Osteoblast (primary cell): ENCODE results near the gene AQP1. TPM values are rescaled to one million over a fixed set of nuclear protein-coding genes. Genes with fewer than 3 reads are reported as not detected.

Experiments
- DNase-seq: peaks from one replicate; pipeline ENCODE4 v3.0.0; 2011; ENCODE audit warnings: low spot score, mixed read lengths; ENCODE audit not compliant: insufficient read length; ENCODE audit errors: missing footprints
- H2AFZ ChIP-seq: 2 replicates; pipeline ENCODE4 v1.6.0; 2011; ENCODE audit warnings: mild to moderate bottlenecking, low read length
- H3K27ac ChIP-seq: 2 replicates; pipeline ENCODE4 v1.5.1; 2011; ENCODE audit warnings: mild to moderate bottlenecking, low read depth, low read length, moderate library complexity
- H3K27me3 ChIP-seq: 2 replicates; pipeline ENCODE4 v1.6.0; 2012; ENCODE audit warnings: mild to moderate bottlenecking, control low read depth, inconsistent platforms, low read length, moderate library complexity; ENCODE audit not compliant: insufficient read depth
- H3K36me3 ChIP-seq: 2 replicates; pipeline ENCODE4 v1.5.1; 2011; ENCODE audit warnings: mild to moderate bottlenecking, low read length, control low read depth, moderate library complexity; ENCODE audit not compliant: insufficient read depth
- H3K4me1 ChIP-seq: 2 replicates; pipeline ENCODE4 v1.5.1; 2011; ENCODE audit warnings: mild to moderate bottlenecking, low read length, control low read depth, moderate library complexity; ENCODE audit not compliant: insufficient read depth
- H3K4me2 ChIP-seq: 2 replicates; pipeline ENCODE4 v1.6.0; 2011; ENCODE audit warnings: mild to moderate bottlenecking, low read length; ENCODE audit not compliant: insufficient read depth
- H3K4me3 ChIP-seq: fragments of 200-600 bp; sonication (generic); 3 replicates; pipeline ENCODE4 v1.5.1; 2012; ENCODE audit warnings: mild to moderate bottlenecking, low read length, inconsistent platforms; ENCODE audit not compliant: insufficient read depth
- H3K79me2 ChIP-seq: 2 replicates; pipeline ENCODE4 v1.6.0; 2012; ENCODE audit warnings: mild to moderate bottlenecking, low read length, control low read depth, inconsistent platforms; ENCODE audit not compliant: insufficient read depth
- H3K9me3 ChIP-seq: 2 replicates; pipeline ENCODE4 v1.5.1; 2011; ENCODE audit warnings: low read depth, low read length, control low read depth
- H4K20me1 ChIP-seq: 2 replicates; pipeline ENCODE4 v1.6.0; 2012; ENCODE audit warnings: mild to moderate bottlenecking, low read length, control low read depth; ENCODE audit not compliant: insufficient read depth
- total RNA-seq: library from RNA; depleted of rRNA; stranded (reverse); fragments of >200 nt; gene quantifications from 2 replicates; pipeline ENCODE4 v1.2.3, GENCODE V29; 2012
- TF ChIP-seq, protein P1 (sequence below): IDR thresholded peaks from 2 replicates; pipeline ENCODE4 v1.5.1; 2011; ENCODE audit warnings: mild to moderate bottlenecking, low read depth, low read length, moderate library complexity; ENCODE audit errors: extremely low read depth

AQP1 gene
- total RNA-seq, 1 donor: 0.72 TPM

DNA sequence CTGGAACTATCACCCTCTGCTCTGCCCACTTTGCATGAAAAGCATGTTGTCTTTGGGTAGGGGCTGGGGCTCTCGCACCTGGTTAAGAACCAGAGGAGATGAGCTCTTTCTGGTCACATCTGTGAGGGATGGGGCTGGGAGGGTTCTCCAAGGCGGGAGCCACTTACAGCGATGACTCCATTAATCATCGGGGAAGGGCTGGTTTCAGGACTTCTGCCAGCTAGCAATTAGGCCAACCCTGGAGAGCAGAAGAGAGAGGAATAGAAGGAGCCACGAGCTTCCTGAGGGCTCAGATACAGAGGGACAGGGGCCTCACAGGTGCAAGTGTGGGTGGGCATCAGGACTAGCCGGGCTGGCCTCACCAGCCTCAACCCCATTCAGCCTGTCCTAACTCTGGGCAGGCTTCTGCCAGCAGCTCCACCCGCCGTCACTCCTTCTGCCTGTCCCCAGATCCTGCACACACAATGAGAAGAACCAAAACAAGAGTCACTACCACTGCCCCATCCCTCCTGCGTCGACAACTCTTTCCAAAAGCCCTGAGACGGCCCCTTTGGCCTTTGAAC lies 8.4 kb downstream of the AQP1 start:
- H3K4me3 ChIP-seq: no peak overlapping the region
- TF ChIP-seq, protein P1, sequence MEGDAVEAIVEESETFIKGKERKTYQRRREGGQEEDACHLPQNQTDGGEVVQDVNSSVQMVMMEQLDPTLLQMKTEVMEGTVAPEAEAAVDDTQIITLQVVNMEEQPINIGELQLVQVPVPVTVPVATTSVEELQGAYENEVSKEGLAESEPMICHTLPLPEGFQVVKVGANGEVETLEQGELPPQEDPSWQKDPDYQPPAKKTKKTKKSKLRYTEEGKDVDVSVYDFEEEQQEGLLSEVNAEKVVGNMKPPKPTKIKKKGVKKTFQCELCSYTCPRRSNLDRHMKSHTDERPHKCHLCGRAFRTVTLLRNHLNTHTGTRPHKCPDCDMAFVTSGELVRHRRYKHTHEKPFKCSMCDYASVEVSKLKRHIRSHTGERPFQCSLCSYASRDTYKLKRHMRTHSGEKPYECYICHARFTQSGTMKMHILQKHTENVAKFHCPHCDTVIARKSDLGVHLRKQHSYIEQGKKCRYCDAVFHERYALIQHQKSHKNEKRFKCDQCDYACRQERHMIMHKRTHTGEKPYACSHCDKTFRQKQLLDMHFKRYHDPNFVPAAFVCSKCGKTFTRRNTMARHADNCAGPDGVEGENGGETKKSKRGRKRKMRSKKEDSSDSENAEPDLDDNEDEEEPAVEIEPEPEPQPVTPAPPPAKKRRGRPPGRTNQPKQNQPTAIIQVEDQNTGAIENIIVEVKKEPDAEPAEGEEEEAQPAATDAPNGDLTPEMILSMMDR: no peak
- H3K27me3 ChIP-seq: no peaks in the 10 kb centered on the region
- H3K9me3 ChIP-seq: no peaks in the 10 kb centered on the region
- no peak overlapping the region for H2AFZ ChIP-seq
- no peaks in the 10 kb centered on the region for H3K79me2 ChIP-seq
- H4K20me1 ChIP-seq: no peaks in the 10 kb centered on the region
- DNase-seq: peak; percentile 84
- H3K36me3 ChIP-seq: no peaks in the 10 kb centered on the region
- no peak overlapping the region for H3K27ac ChIP-seq
- no peak overlapping the region for H3K4me2 ChIP-seq
- peaks cover 14% of the 10 kb centered on the region for H3K4me1 ChIP-seq

DNA sequence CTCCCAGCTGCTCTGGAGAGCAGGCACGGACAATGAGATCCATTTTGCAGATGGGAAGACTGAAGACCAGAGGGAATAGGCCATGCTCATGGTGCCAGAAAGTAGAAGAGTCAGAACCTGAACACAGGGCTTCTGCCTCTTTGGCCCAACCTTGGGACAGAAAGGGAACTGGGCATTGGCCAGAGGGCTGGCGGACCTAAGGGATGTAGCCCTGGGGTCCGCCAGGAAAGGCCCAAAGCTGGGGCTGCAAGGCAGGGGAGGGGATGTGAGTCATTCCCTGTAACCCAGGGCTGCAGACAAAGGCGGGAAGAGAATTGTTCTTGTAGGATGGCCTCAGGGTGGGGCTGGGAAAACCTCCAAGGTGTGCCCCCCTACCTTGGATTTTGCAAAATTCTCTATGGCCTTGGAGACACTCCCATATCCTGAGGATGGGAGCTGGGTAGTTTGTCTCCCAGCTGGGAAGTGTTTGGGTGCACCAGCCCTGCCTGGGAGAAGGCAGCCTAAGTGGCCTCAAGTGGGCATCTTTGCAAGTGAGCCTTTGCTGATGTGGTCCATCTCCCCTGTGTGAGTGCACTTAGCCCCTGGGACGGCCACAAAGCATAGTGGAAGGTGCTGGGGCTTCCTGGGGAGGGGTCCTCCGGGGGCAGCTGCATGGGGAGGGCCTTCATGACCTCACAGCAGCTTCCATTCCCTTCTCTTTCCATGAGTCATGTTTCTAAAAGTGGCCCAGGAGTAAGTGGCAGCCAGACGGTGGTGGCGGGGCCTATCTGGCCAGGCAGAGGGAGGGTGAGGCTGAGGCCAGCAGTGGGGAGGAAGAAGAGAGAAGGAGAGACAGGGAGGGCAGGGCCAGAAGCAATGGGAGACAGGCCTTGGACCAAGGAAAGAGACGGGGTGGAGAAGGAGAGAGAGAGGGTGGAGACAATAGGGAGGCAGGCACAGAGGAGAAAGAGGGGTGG lies 9.2 kb downstream of the AQP1 start:
- no peaks in the 10 kb centered on the region for H4K20me1 ChIP-seq
- peak overlapping the region; percentile 60 for H2AFZ ChIP-seq
- H3K9me3 ChIP-seq: no peaks in the 10 kb centered on the region
- H3K4me1 ChIP-seq: peaks cover 12% of the 10 kb centered on the region
- H3K27ac ChIP-seq: no peak overlapping the region
- no peaks in the 10 kb centered on the region for H3K36me3 ChIP-seq
- no peak overlapping the region for H3K4me3 ChIP-seq
- H3K79me2 ChIP-seq: no peaks in the 10 kb centered on the region
- H3K4me2 ChIP-seq: no peak overlapping the region
- TF ChIP-seq, protein P1: no peak
- DNase-seq: peak; percentile 91
- no peaks in the 10 kb centered on the region for H3K27me3 ChIP-seq

DNA sequence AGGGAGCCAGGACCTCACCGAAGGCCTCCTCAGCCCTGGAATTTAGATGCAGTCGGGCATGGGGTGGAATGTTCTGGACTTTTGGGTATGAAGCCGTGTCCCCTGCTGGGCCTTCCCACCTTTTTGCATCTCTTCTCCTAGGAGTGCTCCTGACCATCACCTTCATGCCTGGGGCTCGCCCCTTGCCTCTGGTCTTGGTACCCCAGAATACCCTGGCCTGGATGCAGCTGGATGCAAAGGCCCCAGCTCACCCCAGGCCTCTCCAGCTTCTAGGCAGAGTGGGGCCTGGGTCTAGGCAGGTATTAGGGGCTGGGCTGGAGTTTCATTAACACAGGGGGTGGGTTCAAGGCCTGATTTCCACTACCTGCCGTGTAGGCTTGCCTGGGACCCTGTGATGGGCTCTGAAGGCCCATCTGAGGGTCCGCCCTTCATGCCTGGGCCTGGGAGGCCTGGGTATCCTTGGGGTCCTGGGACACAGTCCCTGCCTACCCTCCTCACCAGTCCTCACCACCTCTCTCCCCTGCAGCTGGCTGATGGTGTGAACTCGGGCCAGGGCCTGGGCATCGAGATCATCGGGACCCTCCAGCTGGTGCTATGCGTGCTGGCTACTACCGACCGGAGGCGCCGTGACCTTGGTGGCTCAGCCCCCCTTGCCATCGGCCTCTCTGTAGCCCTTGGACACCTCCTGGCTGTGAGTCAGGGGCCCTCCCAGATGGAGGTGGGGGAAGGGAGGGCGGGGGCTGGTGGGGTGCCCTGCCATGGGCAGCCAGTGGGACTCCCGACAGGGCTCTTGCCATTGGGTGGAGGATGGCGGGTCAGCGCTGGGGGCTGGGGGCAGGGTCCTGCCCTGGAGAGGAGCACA lies 10.1 kb downstream of the AQP1 start:
- no peak overlapping the region for H3K4me2 ChIP-seq
- H3K27ac ChIP-seq: no peak overlapping the region
- H2AFZ ChIP-seq: peak overlapping the region; percentile 60
- DNase-seq: peak; percentile 62
- TF ChIP-seq, protein P1: no peak
- no peaks in the 10 kb centered on the region for H3K9me3 ChIP-seq
- H3K27me3 ChIP-seq: no peaks in the 10 kb centered on the region
- peaks cover 12% of the 10 kb centered on the region for H3K4me1 ChIP-seq
- H3K79me2 ChIP-seq: no peaks in the 10 kb centered on the region
- H3K36me3 ChIP-seq: no peaks in the 10 kb centered on the region
- H3K4me3 ChIP-seq: no peak overlapping the region
- H4K20me1 ChIP-seq: no peaks in the 10 kb centered on the region
